K562 (cell line): Measurements from ENCODE around the gene COG3. TPM values are rescaled to one million over a fixed set of nuclear protein-coding genes. Genes with fewer than 3 reads are reported as not detected.
A peak's percentile ranks its signal among the peaks of the same experiment; 100 is the strongest.

Source experiments
- ATAC-seq: fragments of 200-7000 bp; cut with Tn5 transposase; 3 replicates; pipeline ENCODE4 v1.9.1; 2020; ENCODE audit warnings: moderate library complexity
- BruUV-seq: library from RNA; stranded (reverse); fragments of 400-500 nt; replicated peaks from 2 replicates; lab custom pipeline; 2021; lab: Mats Ljungman, UMichigan
- CTCF ChIA-PET: fragments of 300-600 bp; formaldehyde crosslinking; extraction: SDS; loops from one replicate; lab custom pipeline; 2021; ENCODE audit warnings: low intra/inter-chr PET ratio; lab: Yijun Ruan, JAX
- POLR2A ChIA-PET: fragments of 300-600, 350-650 bp; sonication (Branson Sonifier 250); formaldehyde crosslinking; extraction: SDS; loops from one replicate; lab custom pipeline; 2021; ENCODE audit warnings: antibody characterized with exemption, inconsistent platforms; lab: Yijun Ruan, JAX
- DNase-seq, 4 experiments: peaks; one replicate each; pipeline versions ENCODE4 v3.0.0 to v3.0.0-alpha.2; 2011 to 2018; ENCODE audit warnings: low spot score in 3 of 4, mixed read lengths in 3 of 4; ENCODE audit errors: extremely low read depth in 1 of 4
- FAIRE-seq: peaks from 2 replicates; lab custom pipeline; 2011; peaks lifted over from hg19 to GRCh38; lab: Jason Lieb, UNC
- H2AFZ ChIP-seq: 2 replicates; pipeline ENCODE4 v1.6.0; 2011; ENCODE audit warnings: low read depth, low read length, control low read depth, inconsistent platforms
- H3K27ac ChIP-seq: fragments of 200-600 bp; 3 replicates; pipeline ENCODE4 v1.8.0; 2011; ENCODE audit warnings: low read depth, mild to moderate bottlenecking, control low read depth, inconsistent platforms, low read length, moderate library complexity, mixed read lengths; ENCODE audit errors: extremely low read depth
- H3K27me3 ChIP-seq, 2 experiments: fragments of 300-600 bp in 1 of 2; 2 replicates in 1 of 2; 3 replicates in 1 of 2; pipeline versions ENCODE4 v1.6.0 to v1.8.0; 2011; ENCODE audit warnings: inconsistent platforms in 2 of 2, low read length in 2 of 2, mild to moderate bottlenecking in 1 of 2, mixed read lengths in 1 of 2, moderate library complexity in 1 of 2; ENCODE audit not compliant: control insufficient read depth in 2 of 2, insufficient read depth in 2 of 2
- H3K36me3 ChIP-seq: fragments of 300-600 bp; 3 replicates; pipeline ENCODE4 v1.8.0; 2011; ENCODE audit warnings: mild to moderate bottlenecking, low read length, inconsistent platforms; ENCODE audit not compliant: control insufficient read depth, insufficient read depth
- H3K4me1 ChIP-seq, 2 experiments: fragments of 200-600 bp in 1 of 2; replicated peaks in 1 of 2; 2 replicates in 1 of 2; 3 replicates in 1 of 2; pipeline versions ENCODE4 v1.5.1 to v1.8.0; 2011; ENCODE audit warnings: inconsistent platforms in 2 of 2, low read length in 2 of 2, mild to moderate bottlenecking in 1 of 2, mixed read lengths in 1 of 2, moderate library complexity in 1 of 2; ENCODE audit not compliant: control insufficient read depth in 2 of 2, insufficient read depth in 2 of 2
- H3K4me2 ChIP-seq: 2 replicates; pipeline ENCODE4 v1.6.1; 2011; ENCODE audit warnings: low read length, control low read depth, inconsistent platforms, mixed read lengths; ENCODE audit not compliant: insufficient read depth
- H3K4me3 ChIP-seq: fragments of 200-600 bp; sonication (generic), shearing (Covaris generic); 2 replicates; pipeline ENCODE4 v1.5.1; 2016; ENCODE audit warnings: control low read depth, inconsistent platforms
- H3K79me2 ChIP-seq: fragments of 200-600 bp; 3 replicates; pipeline ENCODE4 v1.8.0; 2011; ENCODE audit warnings: low read length, inconsistent platforms; ENCODE audit not compliant: control insufficient read depth, insufficient read depth
- H3K9ac ChIP-seq, 2 experiments: 2 replicates each; pipeline versions ENCODE4 v1.6.0 to v1.6.1; 2011; ENCODE audit warnings: low read depth in 2 of 2, low read length in 2 of 2, control low read depth in 1 of 2, inconsistent platforms in 1 of 2, mild to moderate bottlenecking in 1 of 2, mixed read lengths in 1 of 2; ENCODE audit not compliant: insufficient read depth in 1 of 2
- H3K9me1 ChIP-seq: one replicate; pipeline ENCODE4 v1.6.0; 2011; ENCODE audit warnings: inconsistent platforms, mild to moderate bottlenecking, low read length, moderate library complexity; ENCODE audit not compliant: control insufficient read depth, insufficient read depth
- H3K9me3 ChIP-seq: replicated peaks from 2 replicates; pipeline ENCODE4 v1.5.1; 2011; ENCODE audit warnings: low read depth, low read length, inconsistent platforms; ENCODE audit not compliant: control insufficient read depth, insufficient read depth
- H4K20me1 ChIP-seq: replicated peaks from 2 replicates; pipeline ENCODE4 v1.6.1; 2011; ENCODE audit warnings: low read length, inconsistent platforms, mixed read lengths; ENCODE audit not compliant: control insufficient read depth, insufficient read depth
- CCNT2 ChIP-seq: IDR thresholded peaks from 2 replicates; pipeline ENCODE4 v1.6.1; 2011; ENCODE audit warnings: borderline replicate concordance, low read depth, mild to moderate bottlenecking, moderate library complexity, mixed read lengths, low read length; ENCODE audit not compliant: insufficient read length; ENCODE audit errors: extremely low read depth
- CEBPG ChIP-seq, 3 experiments: fragments of 200-800 bp in 1 of 3; sonication (Bioruptor generic) in 1 of 3; sonication (generic) in 1 of 3; formaldehyde crosslinking in 1 of 3; IDR thresholded peaks in 2 of 3; conservative IDR thresholded peaks in 1 of 3; 2 replicates each; pipeline versions ENCODE4 v1.6.1 to v1.8.0; 2016 to 2022; ENCODE audit warnings: missing compliant biosample characterization in 2 of 3, missing genetic modification characterization in 2 of 3, mild to moderate bottlenecking in 1 of 3, missing genetic modification reagents in 1 of 3
- MEIS2 ChIP-seq: fragments of 450-650 bp; IDR thresholded peaks from 2 replicates; pipeline ENCODE4 v1.6.1; 2014; ENCODE audit warnings: mild to moderate bottlenecking; ENCODE audit not compliant: partially characterized antibody
- NFYB ChIP-seq: IDR thresholded peaks from 2 replicates; pipeline ENCODE4 v1.6.1; 2011; ENCODE audit warnings: mild to moderate bottlenecking, moderate library complexity; ENCODE audit not compliant: insufficient read length; ENCODE audit errors: extremely low read depth
- RHOXF2B ChIP-seq: fragments of 250-450 bp; sonication (Bioruptor Pico); conservative IDR thresholded peaks from 2 replicates; pipeline ENCODE4 v1.5.1; 2021
- TRIM28 ChIP-seq: fragments of 450-650 bp; IDR thresholded peaks from 2 replicates; pipeline ENCODE4 v1.6.1; 2017
- WGBS: fragments of 100-300 bp; shearing (Covaris generic); methylation state at CpG from one replicate; pipeline ENCODE4 v1.1.6; 2016; ENCODE audit warnings: low coverage, mixed read lengths; ENCODE audit not compliant: insufficient coverage; ENCODE audit errors: missing lambda C conversion rate; 5-methylcytosine and 5-hydroxymethylcytosine counted together
- in situ Hi-C: fragments of 300-500 bp; cut with MboI; formaldehyde crosslinking; loops from 4 replicates; pipeline ENCODE4 v1.15.0; 2018; ENCODE audit warnings: inconsistent platforms, mixed read lengths
- intact Hi-C: fragments of 100-400 bp; cut with micrococcal nuclease; formaldehyde crosslinking; loops from 2 replicates; pipeline ENCODE4 v1.14.2; 2022
- polyA plus RNA-seq, 8 experiments: library from polyadenylated mRNA; depleted of rRNA in 4 of 8; stranded (reverse) in 5 of 8; unstranded in 3 of 8; fragments of >200 nt; fragmentation: Nextera tagmentation in 2 of 8; fragmentation: Illumina TruSeq in 1 of 8; extraction: Ambion mirVana in 2 of 8; extraction: Trizol in 1 of 8; gene quantifications; 2 replicates each; pipeline versions ENCODE4 v1.2.1 to v1.2.3, GENCODE V29; 2011 to 2014; ENCODE audit warnings: inconsistent platforms in 1 of 8, missing spikeins in 1 of 8
- total RNA-seq, 7 experiments: library from RNA; depleted of rRNA in 6 of 7; stranded (reverse); fragments of >200 nt in 6 of 7; fragmentation: Illumina TruSeq in 2 of 7; extraction: Trizol in 2 of 7; gene quantifications; 2 replicates each; pipeline versions ENCODE4 v1.2.1 to v1.2.3, GENCODE V29; 2011 to 2021; ENCODE audit warnings: low replicate concordance in 1 of 7
- TF ChIP-seq, protein P1 (sequence below): sonication (generic); formaldehyde crosslinking; IDR thresholded peaks from 2 replicates; pipeline ENCODE4 v1.4.0; 2020; ENCODE audit warnings: mild to moderate bottlenecking, missing genetic modification reagents
- TF ChIP-seq, protein P2 (sequence below), 2 experiments: fragments of 450-650 bp in 1 of 2; sonication (generic) in 1 of 2; formaldehyde crosslinking in 1 of 2; IDR thresholded peaks in 1 of 2; conservative IDR thresholded peaks in 1 of 2; 2 replicates each; pipeline versions ENCODE4 v1.6.1 to v1.8.1; 2016 to 2023; ENCODE audit warnings: mild to moderate bottlenecking in 2 of 2, moderate library complexity in 2 of 2, inconsistent platforms in 1 of 2, missing genetic modification reagents in 1 of 2

COG3 gene
- total and polyA plus RNA-seq, 9 of the 15 experiments (the other 6 are each of a cell fraction or from before 2014, with no cell fraction given), result 3.9 to 22.9 (median 14.5) TPM

DNA sequence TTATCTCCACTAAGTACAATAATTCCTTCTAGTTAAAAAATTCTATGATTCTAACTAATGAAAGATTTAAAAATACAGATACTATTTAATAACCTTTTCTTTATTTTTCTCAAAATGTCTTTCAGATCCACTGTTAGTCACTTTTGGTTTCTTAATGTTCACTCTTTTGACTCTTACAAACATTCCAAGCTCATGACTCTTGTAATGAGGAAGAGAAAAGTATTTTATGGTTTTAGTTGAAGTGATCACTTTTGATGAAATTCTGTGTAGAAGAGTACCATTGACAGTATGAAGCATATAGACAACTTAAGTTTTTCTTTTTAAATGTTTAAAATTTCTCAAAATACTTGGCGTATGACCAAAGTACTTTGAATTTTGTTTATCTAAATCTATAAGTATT, 27.8 kb downstream of the COG3 start:
- no peaks in the 10 kb centered on the region for H3K9me3 ChIP-seq
- no peak overlapping the region for H2AFZ ChIP-seq
- no peak overlapping the region for H3K4me3 ChIP-seq
- no peaks in the 10 kb centered on the region for H3K4me1 ChIP-seq
- in situ Hi-C loops, result no loop called here
- H3K27ac ChIP-seq, result no peak overlapping the region
- no peak for DNase-seq
- no peak overlapping the region for H3K4me2 ChIP-seq
- no peaks in the 10 kb centered on the region for H3K27me3 ChIP-seq
- ATAC-seq, result no peak
- TF ChIP-seq RHOXF2B (CRISPR knock-in tag), result no peak
- TF ChIP-seq MEIS2, result no peak
- TF ChIP-seq, protein P1, sequence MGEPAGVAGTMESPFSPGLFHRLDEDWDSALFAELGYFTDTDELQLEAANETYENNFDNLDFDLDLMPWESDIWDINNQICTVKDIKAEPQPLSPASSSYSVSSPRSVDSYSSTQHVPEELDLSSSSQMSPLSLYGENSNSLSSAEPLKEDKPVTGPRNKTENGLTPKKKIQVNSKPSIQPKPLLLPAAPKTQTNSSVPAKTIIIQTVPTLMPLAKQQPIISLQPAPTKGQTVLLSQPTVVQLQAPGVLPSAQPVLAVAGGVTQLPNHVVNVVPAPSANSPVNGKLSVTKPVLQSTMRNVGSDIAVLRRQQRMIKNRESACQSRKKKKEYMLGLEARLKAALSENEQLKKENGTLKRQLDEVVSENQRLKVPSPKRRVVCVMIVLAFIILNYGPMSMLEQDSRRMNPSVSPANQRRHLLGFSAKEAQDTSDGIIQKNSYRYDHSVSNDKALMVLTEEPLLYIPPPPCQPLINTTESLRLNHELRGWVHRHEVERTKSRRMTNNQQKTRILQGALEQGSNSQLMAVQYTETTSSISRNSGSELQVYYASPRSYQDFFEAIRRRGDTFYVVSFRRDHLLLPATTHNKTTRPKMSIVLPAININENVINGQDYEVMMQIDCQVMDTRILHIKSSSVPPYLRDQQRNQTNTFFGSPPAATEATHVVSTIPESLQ, result no peak
- TF ChIP-seq TRIM28, result no peak
- H3K9ac ChIP-seq, result no peak overlapping the region; a peak in 1 of 4 replicates
- intact Hi-C loops, result no loop called here
- WGBS, result 94% methylated on average over 1 of the region's 1 CpG
- ChIA-PET CTCF (no interaction called here), POLR2A (no interaction called here)
- peaks cover 36% of the 10 kb centered on the region for H3K36me3 ChIP-seq
- H3K79me2 ChIP-seq, result no peaks in the 10 kb centered on the region
- no peaks in the 10 kb centered on the region for H4K20me1 ChIP-seq
- no peak for FAIRE-seq
- no TSS peak for BruUV-seq
- no peaks in the 10 kb centered on the region for H3K9me1 ChIP-seq

DNA sequence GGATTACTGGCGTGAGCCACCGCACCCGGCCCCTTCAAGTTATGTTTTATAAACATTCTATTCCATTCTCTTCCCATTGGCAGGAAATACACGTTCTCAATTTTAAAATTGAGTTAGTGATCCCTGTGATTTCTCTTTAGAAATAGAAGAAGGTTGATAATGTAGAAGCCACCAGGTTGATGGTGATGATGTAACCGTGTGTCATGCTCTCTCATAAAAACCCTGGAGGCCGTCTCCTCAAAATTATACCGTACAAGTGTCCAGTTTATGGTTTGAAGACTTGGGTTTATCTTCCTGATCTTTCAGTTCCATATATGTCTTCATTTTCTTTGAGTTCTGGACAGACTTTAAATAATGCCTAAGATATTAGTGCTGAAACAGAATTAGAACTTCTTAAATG, 32.2 kb downstream of the COG3 start:
- ChIA-PET CTCF (no interaction called here), POLR2A (no interaction called here)
- in situ Hi-C loops, result no loop called here
- no peaks in the 10 kb centered on the region for H3K9me3 ChIP-seq
- H3K36me3 ChIP-seq, result peaks cover 40% of the 10 kb centered on the region; the same call in 2 of the 3 replicates
- no peaks in the 10 kb centered on the region for H3K79me2 ChIP-seq
- TF ChIP-seq, protein P2, sequence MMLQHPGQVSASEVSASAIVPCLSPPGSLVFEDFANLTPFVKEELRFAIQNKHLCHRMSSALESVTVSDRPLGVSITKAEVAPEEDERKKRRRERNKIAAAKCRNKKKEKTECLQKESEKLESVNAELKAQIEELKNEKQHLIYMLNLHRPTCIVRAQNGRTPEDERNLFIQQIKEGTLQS (IDR thresholded peaks at IDR 0.05), result peak; percentile 61
- TF ChIP-seq, protein P2 (CRISPR knock-in tag; conservative IDR thresholded peaks at IDR 0.05), result no peak
- TF ChIP-seq RHOXF2B (CRISPR knock-in tag) (no peak), CEBPG (CRISPR knock-in tag; IDR thresholded peaks at IDR 0.05) (no peak), CEBPG (tag; conservative IDR thresholded peaks at IDR 0.05 in 1 of 2, IDR thresholded peaks at IDR 0.05 in 1 of 2) (peak in 1 of 2 experiments; percentile 78; a peak in 2 of 4 replicates), CCNT2 (no peak), NFYB (no peak)
- BruUV-seq, result no TSS peak
- H3K27me3 ChIP-seq, result no peaks in the 10 kb centered on the region
- no peak overlapping the region for H3K27ac ChIP-seq
- no peak overlapping the region for H3K4me2 ChIP-seq
- no peak for DNase-seq
- H3K4me3 ChIP-seq, result no peak overlapping the region
- H3K9ac ChIP-seq, result no peak overlapping the region
- intact Hi-C loops, result no loop called here
- no peak for FAIRE-seq
- H4K20me1 ChIP-seq, result no peaks in the 10 kb centered on the region
- WGBS, result 56% methylated on average over 4 of the region's 7 CpGs
- no peak overlapping the region for H2AFZ ChIP-seq
- H3K9me1 ChIP-seq, result no peaks in the 10 kb centered on the region
- H3K4me1 ChIP-seq, result peaks cover 0 to 6% of the 10 kb centered on the region in 2 experiments; a peak in 2 of 5 replicates
- ATAC-seq, result no peak
